HepG2 (cell line): ENCODE data around the gene FAM81A. TPM values are rescaled to one million over a fixed set of nuclear protein-coding genes. Genes with fewer than 3 reads are reported as not detected.

Experiments
- ATAC-seq: fragments of 200-7000 bp; cut with Tn5 transposase; 3 replicates; pipeline ENCODE4 v1.9.1; 2020; ENCODE audit warnings: mild to moderate bottlenecking, moderate library complexity
- BruUV-seq: library from RNA; stranded (reverse); fragments of 400-500 nt; replicated peaks from 2 replicates; lab custom pipeline; 2021; lab: Mats Ljungman, UMichigan
- CTCF ChIA-PET: fragments of 300-600 bp; formaldehyde crosslinking; extraction: SDS; loops from one replicate; lab custom pipeline; 2021; ENCODE audit warnings: low total read pairs, inconsistent platforms, low intra/inter-chr PET ratio; lab: Yijun Ruan, JAX
- POLR2A ChIA-PET: fragments of 350-600 bp; sonication (Branson Sonifier 250); formaldehyde crosslinking; loops from one replicate; lab custom pipeline; 2020; ENCODE audit warnings: antibody characterized with exemption, inconsistent platforms; lab: Yijun Ruan, JAX
- DNase-seq: peaks from one replicate; pipeline ENCODE4 v3.0.0-alpha.2; 2015; ENCODE audit warnings: low spot score
- FAIRE-seq: peaks from 3 replicates; lab custom pipeline; 2011; peaks lifted over from hg19 to GRCh38; lab: Jason Lieb, UNC
- H2AFZ ChIP-seq: one replicate; pipeline ENCODE4 v1.6.1; 2011; ENCODE audit warnings: low read length, inconsistent platforms
- H3K27ac ChIP-seq: fragments of 300-600 bp; 3 replicates; pipeline ENCODE4 v1.8.0; 2011; ENCODE audit warnings: mixed run types, mild to moderate bottlenecking, mixed read lengths, low read length, inconsistent platforms; ENCODE audit not compliant: insufficient read depth; ENCODE audit errors: extremely low read length
- H3K27me3 ChIP-seq, 2 experiments: fragments of 200-600 bp in 1 of 2; 2 replicates in 1 of 2; 3 replicates in 1 of 2; pipeline versions ENCODE4 v1.6.0 to v1.8.0; 2011; ENCODE audit warnings: low read length in 2 of 2, mild to moderate bottlenecking in 2 of 2, moderate library complexity in 2 of 2, inconsistent platforms in 1 of 2; ENCODE audit not compliant: insufficient read depth in 2 of 2, control insufficient read depth in 1 of 2
- H3K36me3 ChIP-seq, 2 experiments: fragments of 200-600 bp in 1 of 2; replicated peaks in 1 of 2; 2 replicates in 1 of 2; 3 replicates in 1 of 2; pipeline versions ENCODE4 v1.5.1 to v1.8.0; 2011; ENCODE audit warnings: low read length in 2 of 2, inconsistent platforms in 1 of 2; ENCODE audit not compliant: insufficient read depth in 2 of 2, control insufficient read depth in 1 of 2
- H3K4me1 ChIP-seq: 2 replicates; pipeline ENCODE4 v1.5.1; 2012; ENCODE audit warnings: low read length, inconsistent platforms; ENCODE audit not compliant: insufficient read depth
- H3K4me2 ChIP-seq: 2 replicates; pipeline ENCODE4 v1.6.0; 2011; ENCODE audit warnings: low read depth, low read length, inconsistent platforms
- H3K4me3 ChIP-seq, 3 experiments: fragments of 200-600 bp in 1 of 3; sonication (generic), shearing (Covaris generic) in 1 of 3; replicated peaks in 1 of 3; 2 replicates each; pipeline ENCODE4 v1.5.1; 2011 to 2016; ENCODE audit warnings: low read length in 3 of 3, inconsistent platforms in 2 of 3, low read depth in 2 of 3, mild to moderate bottlenecking in 2 of 3, control low read depth in 1 of 3, mixed read lengths in 1 of 3; ENCODE audit not compliant: insufficient read depth in 1 of 3
- H3K79me2 ChIP-seq: one replicate; pipeline ENCODE4 v1.6.1; 2011; ENCODE audit warnings: low read length, inconsistent platforms; ENCODE audit not compliant: insufficient read depth
- H3K9ac ChIP-seq: 2 replicates; pipeline ENCODE4 v1.6.0; 2011; ENCODE audit warnings: mild to moderate bottlenecking, low read depth, low read length, inconsistent platforms; ENCODE audit not compliant: insufficient read depth
- H3K9me3 ChIP-seq: 2 replicates; pipeline ENCODE4 v1.5.1; 2012; ENCODE audit warnings: mild to moderate bottlenecking, low read length
- H4K20me1 ChIP-seq: 2 replicates; pipeline ENCODE4 v1.6.0; 2011; ENCODE audit warnings: inconsistent platforms, mild to moderate bottlenecking, low read length, moderate library complexity; ENCODE audit not compliant: insufficient read depth
- AHR ChIP-seq: IDR thresholded peaks from 2 replicates; pipeline ENCODE4 v1.6.1; 2018; ENCODE audit warnings: missing genetic modification reagents, missing compliant biosample characterization
- DMAP1 ChIP-seq: IDR thresholded peaks from 2 replicates; pipeline ENCODE4 v1.6.1; 2016
- DMTF1 ChIP-seq: sonication (generic); formaldehyde crosslinking; IDR thresholded peaks from 2 replicates; pipeline ENCODE4 v1.4.0; 2020; ENCODE audit warnings: mild to moderate bottlenecking, missing genetic modification reagents
- KLF12 ChIP-seq: sonication (generic); formaldehyde crosslinking; IDR thresholded peaks from 2 replicates; pipeline ENCODE4 v1.4.0; 2020; ENCODE audit warnings: missing genetic modification reagents, borderline replicate concordance
- NAIF1 ChIP-seq: sonication (generic); formaldehyde crosslinking; IDR thresholded peaks from 2 replicates; pipeline ENCODE4 v1.5.0; 2020; ENCODE audit warnings: mild to moderate bottlenecking, missing genetic modification reagents, borderline replicate concordance
- PHF20 ChIP-seq: sonication (generic); formaldehyde crosslinking; IDR thresholded peaks from 2 replicates; pipeline ENCODE4 v1.5.0; 2020; ENCODE audit warnings: mild to moderate bottlenecking, missing genetic modification reagents
- PPARG ChIP-seq: conservative IDR thresholded peaks from 2 replicates; pipeline ENCODE4 v1.6.1; 2016; ENCODE audit warnings: missing biosample characterization, missing genetic modification reagents
- RBM39 ChIP-seq: fragments of 200-400 bp; formaldehyde crosslinking; IDR thresholded peaks from one replicate; pipeline ENCODE4 v1.6.1; 2018; ENCODE audit warnings: antibody characterized with exemption, mild to moderate bottlenecking, low read depth, low read length; ENCODE audit not compliant: poor library complexity, severe bottlenecking
- REL ChIP-seq: sonication (generic); formaldehyde crosslinking; conservative IDR thresholded peaks from 2 replicates; pipeline ENCODE4 v1.8.0; 2022; ENCODE audit warnings: mild to moderate bottlenecking, missing genetic modification reagents, moderate library complexity
- SNAPC2 ChIP-seq: sonication (generic); formaldehyde crosslinking; IDR thresholded peaks from 2 replicates; pipeline ENCODE4 v1.8.1; 2022; ENCODE audit warnings: mild to moderate bottlenecking, missing genetic modification reagents
- THYN1 ChIP-seq: sonication (generic); formaldehyde crosslinking; IDR thresholded peaks from 2 replicates; pipeline ENCODE4 v1.8.1; 2023; ENCODE audit warnings: low read depth, mild to moderate bottlenecking, moderate library complexity, missing genetic modification reagents, borderline replicate concordance
- ZBTB21 ChIP-seq: sonication (generic); formaldehyde crosslinking; IDR thresholded peaks from 2 replicates; pipeline ENCODE4 v1.4.0; 2020; ENCODE audit warnings: missing genetic modification reagents
- ZNF253 ChIP-seq: sonication (generic); formaldehyde crosslinking; IDR thresholded peaks from 2 replicates; pipeline ENCODE4 v1.8.0; 2022; ENCODE audit warnings: mild to moderate bottlenecking, missing genetic modification reagents, borderline replicate concordance
- ZNF292 ChIP-seq: sonication (generic); formaldehyde crosslinking; IDR thresholded peaks from 2 replicates; pipeline ENCODE4 v1.8.1; 2022; ENCODE audit warnings: mild to moderate bottlenecking, low read depth, missing genetic modification reagents, borderline replicate concordance
- ZNF33B ChIP-seq: sonication (generic); formaldehyde crosslinking; IDR thresholded peaks from 2 replicates; pipeline ENCODE4 v1.5.1; 2020; ENCODE audit warnings: mild to moderate bottlenecking, missing genetic modification reagents
- ZNF576 ChIP-seq: sonication (generic); formaldehyde crosslinking; IDR thresholded peaks from 2 replicates; pipeline ENCODE4 v1.4.0; 2020; ENCODE audit warnings: mild to moderate bottlenecking, missing genetic modification reagents
- ZNF614 ChIP-seq: IDR thresholded peaks from 2 replicates; pipeline ENCODE4 v1.6.1; 2018; ENCODE audit warnings: missing biosample characterization, missing genetic modification reagents, inconsistent platforms, borderline replicate concordance
- ZNF7 ChIP-seq: IDR thresholded peaks from 2 replicates; pipeline ENCODE4 v1.6.1; 2016; ENCODE audit warnings: missing biosample characterization, missing genetic modification reagents
- ZNF704 ChIP-seq: sonication (generic); formaldehyde crosslinking; IDR thresholded peaks from 2 replicates; pipeline ENCODE4 v1.8.1; 2023; ENCODE audit warnings: mild to moderate bottlenecking, inconsistent platforms, moderate library complexity, missing genetic modification reagents, borderline replicate concordance
- WGBS: methylation state at CpG from one replicate; pipeline ENCODE4 v1.1.6; 2017; ENCODE audit warnings: low lambda C conversion rate; 5-methylcytosine and 5-hydroxymethylcytosine counted together
- in situ Hi-C: cut with HindIII; loops from 2 replicates; pipeline ENCODE4 v1.10.0; 2017; ENCODE audit warnings: low pct_unique_long_range_greater_than_20kb; ENCODE audit not compliant: extremely low pct_ligation_motif_present
- intact Hi-C: fragments of 100-400 bp; cut with micrococcal nuclease; formaldehyde crosslinking; loops from one replicate; pipeline ENCODE4 v1.10.0; 2022; ENCODE audit not compliant: unreplicated experiment
- polyA plus RNA-seq, 8 experiments: library from polyadenylated mRNA; depleted of rRNA in 3 of 8; stranded (reverse) in 7 of 8; unstranded in 1 of 8; fragments of >200 nt; fragmentation: Illumina TruSeq in 4 of 8; extraction: Trizol in 4 of 8; gene quantifications; 2 replicates each; pipeline versions ENCODE4 v1.2.1 to v1.2.3, GENCODE V29; 2011 to 2016; ENCODE audit warnings: low read depth in 4 of 8, missing spikeins in 1 of 8, mixed read lengths in 1 of 8; ENCODE audit not compliant: insufficient read depth in 1 of 8
- total RNA-seq, 5 experiments: library from RNA; depleted of rRNA; stranded (reverse); fragments of >200 nt; fragmentation: Illumina TruSeq; extraction: Trizol; gene quantifications; 2 replicates each; pipeline ENCODE4 v1.2.3, GENCODE V29; 2016; ENCODE audit warnings: low read depth in 1 of 5
- TF ChIP-seq, protein P1 (sequence below): sonication (generic); formaldehyde crosslinking; IDR thresholded peaks from 2 replicates; pipeline ENCODE4 v1.5.0; 2020; ENCODE audit warnings: missing genetic modification reagents

The FAM81A gene
- total and polyA plus RNA-seq, 2 of the 13 experiments (the other 11 are each of a cell fraction or from before 2014, with no cell fraction given), result 0.09 TPM; not detected in 1

DNA sequence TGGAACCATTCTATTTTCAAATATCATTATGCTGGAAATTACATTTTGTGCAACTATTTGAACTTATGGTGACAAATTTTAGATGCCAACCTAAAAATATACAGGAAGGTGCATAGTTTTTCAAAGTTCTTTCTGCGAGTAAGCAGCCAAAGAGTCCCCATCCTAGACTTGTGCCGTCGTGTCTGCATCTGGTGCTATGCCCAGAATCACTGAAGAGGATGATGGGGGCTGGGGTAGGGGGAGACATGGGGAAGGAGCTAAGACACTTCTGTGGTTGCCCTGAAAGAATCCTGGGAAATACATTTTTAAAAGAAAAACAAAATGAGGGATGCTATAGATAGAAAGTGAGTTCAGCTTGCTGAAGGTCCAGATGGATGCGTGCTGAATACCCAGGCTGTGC is 21.2 kb upstream of the FAM81A start:
- no peak overlapping the region for H3K9ac ChIP-seq
- FAIRE-seq (no peak), DNase-seq (no peak), ATAC-seq (no peak)
- H3K9me3 ChIP-seq, result no peaks in the 10 kb centered on the region
- H3K4me3 ChIP-seq, result no peak overlapping the region
- no TSS peak for BruUV-seq
- intact Hi-C loops, result no loop called here
- H3K4me1 ChIP-seq, result peaks cover 18% of the 10 kb centered on the region
- H4K20me1 ChIP-seq, result no peaks in the 10 kb centered on the region
- POLR2A ChIA-PET, result no interaction called here
- CTCF ChIA-PET, result no interaction called here
- no peak for TF ChIP-seq THYN1
- TF ChIP-seq ZBTB21 (CRISPR knock-in tag), result no peak
- TF ChIP-seq ZNF576 (CRISPR knock-in tag), result no peak
- TF ChIP-seq, protein P1, sequence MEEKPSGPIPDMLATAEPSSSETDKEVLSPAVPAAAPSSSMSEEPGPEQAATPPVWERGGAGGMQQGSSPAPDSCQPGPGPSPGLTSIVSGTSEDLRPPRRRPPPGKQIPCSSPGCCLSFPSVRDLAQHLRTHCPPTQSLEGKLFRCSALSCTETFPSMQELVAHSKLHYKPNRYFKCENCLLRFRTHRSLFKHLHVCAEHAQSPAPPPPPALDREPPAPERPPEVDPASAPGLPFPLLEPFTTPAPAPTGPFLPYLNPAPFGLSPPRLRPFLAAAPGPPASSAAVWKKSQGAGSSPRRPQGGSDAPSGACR, result no peak
- TF ChIP-seq ZNF253 (CRISPR knock-in tag), result no peak
- TF ChIP-seq ZNF704 (CRISPR knock-in tag), result no peak
- no peak for TF ChIP-seq KLF12
- TF ChIP-seq AHR (CRISPR knock-in tag), result no peak
- no peak for TF ChIP-seq ZNF292
- no peak for TF ChIP-seq ZNF7 (CRISPR knock-in tag)
- no peak for TF ChIP-seq ZNF614
- no peak for TF ChIP-seq SNAPC2
- TF ChIP-seq DMTF1 (CRISPR knock-in tag), result no peak
- TF ChIP-seq REL (CRISPR knock-in tag), result no peak
- TF ChIP-seq ZNF33B, result no peak
- TF ChIP-seq NAIF1 (CRISPR knock-in tag), result no peak
- TF ChIP-seq PHF20 (CRISPR knock-in tag), result no peak
- TF ChIP-seq RBM39, result no peak
- TF ChIP-seq PPARG, result no peak
- no peak for TF ChIP-seq DMAP1
- TF ChIP-seq, all 625 proteins: peak for 0
- Histone ChIP-seq H3K4me2 (no peak overlapping the region), H2AFZ (no peak overlapping the region), H3K79me2 (no peaks in the 10 kb centered on the region), H3K27me3 (peaks cover 1 to 34% of the 10 kb centered on the region in 2 experiments; a peak in 3 of 5 replicates), H3K36me3 (no peaks in the 10 kb centered on the region), H3K27ac (no peak overlapping the region)
- WGBS, result 42% methylated on average over 4 of the region's 4 CpGs
- in situ Hi-C loops, result loop anchor here (10.0 kb wide), 1 partner anchor 252 kb away; no protein-coding TSS in a partner anchor
